ENCODE data around the gene TOMM70. TPM values are rescaled to one million over a fixed set of nuclear protein-coding genes. Genes with fewer than 3 reads are reported as not detected.

TOMM70 gene
- total and polyA plus RNA-seq, 2 of the 8 experiments (the other 6 are each of a cell fraction or from before 2014, with no cell fraction given): 10.9 to 52.1 TPM

DNA sequence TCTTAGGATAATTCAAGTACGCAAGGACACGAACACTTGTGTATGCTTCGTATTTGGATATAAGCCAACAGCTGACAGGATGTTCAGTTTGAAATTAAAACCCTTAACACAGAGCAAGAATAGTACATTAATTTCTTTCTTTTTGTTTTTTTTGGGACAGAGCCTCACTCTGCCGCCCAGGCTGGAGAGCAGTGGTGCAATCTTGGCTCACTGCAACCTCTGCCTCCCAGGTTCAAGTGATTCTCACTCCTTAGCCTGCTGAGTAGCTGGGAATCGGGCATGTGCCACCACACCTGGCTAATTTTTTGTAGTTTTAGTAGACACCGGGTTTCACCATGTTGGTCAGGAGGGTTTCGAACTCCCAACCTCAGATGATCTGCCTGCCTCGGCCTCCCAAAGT is 32.4 kb downstream of the TOMM70 start (continued):
- TF ChIP-seq RXRA (IDR thresholded peaks at IDR 0.05; ENCODE audit: insufficient read depth, low read depth, low read length): no peak
- no peak for TF ChIP-seq RAD21 (IDR thresholded peaks at IDR 0.05 in 1 of 2, conservative IDR thresholded peaks at IDR 0.05 in 1 of 2; ENCODE audit: low read depth in 2 of 2, low read length in 2 of 2)

All from H1 (cell line).